PC-3 (cell line): ENCODE data around the gene HSPA9.

ENCODE experiments used
- CTCF ChIP-seq: fragments of 300-600 bp; sonication (generic); conservative IDR thresholded peaks from 2 replicates; pipeline ENCODE4 v1.5.1; 2017; ENCODE audit warnings: antibody characterized with exemption, low read depth, mild to moderate bottlenecking, low read length
- EZH2phosphoT487 ChIP-seq: fragments of 300-600 bp; sonication (generic); IDR thresholded peaks from 2 replicates; pipeline ENCODE4 v1.6.1; 2018; ENCODE audit warnings: mild to moderate bottlenecking, antibody characterized with exemption, low read length, borderline replicate concordance

GRCh38 chr5:138566792-138567191 lies 8.4 kb downstream of the HSPA9 start:
- TF ChIP-seq CTCF, result no peak
- no peak for TF ChIP-seq EZH2phosphoT487
